ENCODE measurements around the gene CMTM6.

The CMTM6 gene

GRCh38 chr3:32455609-32456428 is 46.8 kb downstream of the CMTM6 start:
- H3K4me1 ChIP-seq (ENCODE audit: control insufficient read depth, insufficient read depth, low read length, poor library complexity, severe bottlenecking), result peaks cover 7% of the 10 kb centered on the region
- peaks cover 54% of the 10 kb centered on the region for H3K36me3 ChIP-seq (ENCODE audit: control insufficient read depth, insufficient read depth, low read length)
- no peak overlapping the region for H3K4me3 ChIP-seq (ENCODE audit: extremely low read depth, insufficient read depth, low read length, poor library complexity, severe bottlenecking)
- H3K27ac ChIP-seq (ENCODE audit: low read depth, low read length, severe bottlenecking), result no peak overlapping the region
- WGBS, 2 experiments (ENCODE audit: insufficient coverage in 2 of 2), result 92 to 95% methylated on average over 11 to 14 of the region's 15 CpGs
- no peaks in the 10 kb centered on the region for H3K9me3 ChIP-seq (ENCODE audit: control insufficient read depth, low read length)

DNA sequence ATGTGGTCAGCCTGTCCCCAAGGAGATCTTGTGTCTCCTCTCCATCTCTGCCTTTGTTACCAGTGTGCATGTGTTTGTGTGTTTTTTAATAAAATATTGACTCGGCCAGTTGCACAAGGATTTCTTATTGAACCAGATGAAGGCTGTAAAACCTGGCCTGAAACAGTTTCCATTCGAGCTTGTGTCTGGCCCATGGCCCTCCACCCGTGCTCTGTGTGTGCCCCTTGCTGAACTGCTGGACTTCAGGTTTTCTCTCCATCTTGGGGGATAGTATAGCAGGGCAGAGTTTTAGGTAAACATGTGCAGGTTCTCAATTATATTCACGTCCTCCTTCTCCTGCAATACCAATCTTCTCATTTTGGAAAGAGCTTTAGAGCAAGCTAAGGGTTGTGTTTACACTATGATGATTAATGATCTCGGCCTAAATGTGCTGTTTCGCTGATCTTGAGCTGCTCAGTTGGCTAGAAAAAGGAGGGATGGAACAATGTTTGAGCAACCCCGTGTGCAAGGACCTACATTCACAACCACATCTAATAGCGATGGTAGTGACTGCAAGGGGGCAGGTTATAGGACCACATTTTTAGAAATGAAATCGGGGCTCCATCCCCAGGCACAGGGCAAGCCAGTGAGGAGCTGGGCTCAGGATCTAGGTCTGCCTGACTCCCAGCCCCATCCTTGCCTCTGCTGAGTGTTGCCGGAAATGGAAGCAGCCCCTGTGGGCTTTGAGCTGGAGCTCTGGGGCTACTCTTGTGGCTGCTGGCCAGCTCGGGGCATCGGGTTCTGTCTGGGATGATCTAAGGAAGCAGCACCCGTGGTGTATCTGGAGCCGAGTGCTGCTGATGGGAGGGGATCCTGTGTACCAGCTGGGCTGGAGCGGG is 47.7 kb downstream of the CMTM6 start:
- H3K4me1 ChIP-seq (ENCODE audit: control insufficient read depth, insufficient read depth, low read length, poor library complexity, severe bottlenecking), result peaks cover 3% of the 10 kb centered on the region
- WGBS, 2 experiments (ENCODE audit: insufficient coverage in 2 of 2), result 88 to 95% methylated on average over 8 to 10 of the region's 15 CpGs

DNA sequence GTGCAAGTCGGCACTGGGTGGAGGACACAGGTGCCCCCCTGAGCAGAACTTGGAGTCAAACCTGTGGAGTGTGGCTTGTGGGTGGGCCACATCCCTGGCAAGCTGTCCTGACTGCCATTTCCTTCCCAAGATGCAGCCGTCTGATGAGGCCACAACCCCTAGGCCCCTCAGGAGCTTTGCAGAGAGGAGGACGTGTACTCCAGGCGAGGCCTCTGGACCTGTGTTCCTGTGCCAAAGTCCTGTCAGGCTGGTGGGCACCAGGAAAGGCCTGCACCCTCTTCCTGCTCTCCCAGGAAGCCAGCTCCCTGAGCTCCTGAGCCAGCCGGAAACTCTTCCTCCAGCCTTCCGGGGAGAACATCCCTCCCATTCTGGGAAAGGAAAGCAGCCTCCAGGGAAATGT is 48.5 kb downstream of the CMTM6 start:
- 95 to 100% methylated on average over 5 to 6 of the region's 6 CpGs for WGBS, 2 experiments (ENCODE audit: insufficient coverage in 2 of 2)
- Histone ChIP-seq H3K36me3 (ENCODE audit: control insufficient read depth, insufficient read depth, low read length) (peaks cover 66% of the 10 kb centered on the region), H3K4me3 (ENCODE audit: extremely low read depth, insufficient read depth, low read length, poor library complexity, severe bottlenecking) (no peak overlapping the region), H3K27ac (ENCODE audit: low read depth, low read length, severe bottlenecking) (no peak overlapping the region), H3K9me3 (ENCODE audit: control insufficient read depth, low read length) (no peaks in the 10 kb centered on the region), H3K4me1 (ENCODE audit: control insufficient read depth, insufficient read depth, low read length, poor library complexity, severe bottlenecking) (no peaks in the 10 kb centered on the region)

More for the DNA sequence above, 47.7 kb downstream of the CMTM6 start:
- Histone ChIP-seq H3K27ac (ENCODE audit: low read depth, low read length, severe bottlenecking) (no peak overlapping the region), H3K36me3 (ENCODE audit: control insufficient read depth, insufficient read depth, low read length) (peaks cover 61% of the 10 kb centered on the region), H3K9me3 (ENCODE audit: control insufficient read depth, low read length) (no peaks in the 10 kb centered on the region), H3K4me3 (ENCODE audit: extremely low read depth, insufficient read depth, low read length, poor library complexity, severe bottlenecking) (no peak overlapping the region)

- Histone ChIP-seq H3K9me3 (ENCODE audit: control insufficient read depth, low read length) (no peaks in the 10 kb centered on the region), H3K36me3 (ENCODE audit: control insufficient read depth, insufficient read depth, low read length) (peaks cover 64% of the 10 kb centered on the region), H3K4me3 (ENCODE audit: extremely low read depth, insufficient read depth, low read length, poor library complexity, severe bottlenecking) (no peak overlapping the region), H3K4me1 (ENCODE audit: control insufficient read depth, insufficient read depth, low read length, poor library complexity, severe bottlenecking) (no peaks in the 10 kb centered on the region), H3K27ac (ENCODE audit: low read depth, low read length, severe bottlenecking) (no peak overlapping the region)
- 93 to 100% methylated on average over 4 of the region's 5 CpGs for WGBS, 2 experiments (ENCODE audit: insufficient coverage in 2 of 2)
Measured at GRCh38 chr3:32453346-32453745, 49.3 kb downstream of the CMTM6 start.

DNA sequence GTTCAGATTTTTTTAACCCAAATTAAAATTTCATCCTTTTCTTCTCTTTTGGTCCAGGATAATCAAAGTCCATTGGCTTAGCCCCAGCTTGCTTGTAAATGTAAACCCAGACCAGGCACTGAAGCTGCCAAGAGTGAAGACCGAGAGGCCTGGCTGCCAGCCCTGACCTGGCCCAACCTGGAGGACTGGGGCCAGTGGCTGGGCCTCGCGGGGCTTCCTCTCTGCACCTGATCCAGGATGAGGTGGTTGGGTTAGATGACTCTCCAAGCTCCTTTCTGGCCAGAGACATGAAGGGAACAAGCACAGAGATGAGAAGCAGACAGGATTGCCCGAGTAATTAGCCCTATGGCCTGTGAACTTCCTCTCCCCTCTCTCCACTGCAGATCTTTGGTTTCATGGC is 50.6 kb downstream of the CMTM6 start:
- Histone ChIP-seq H3K4me3 (ENCODE audit: extremely low read depth, insufficient read depth, low read length, poor library complexity, severe bottlenecking) (no peak overlapping the region), H3K27ac (ENCODE audit: low read depth, low read length, severe bottlenecking) (no peak overlapping the region), H3K4me1 (ENCODE audit: control insufficient read depth, insufficient read depth, low read length, poor library complexity, severe bottlenecking) (peaks cover 4% of the 10 kb centered on the region), H3K36me3 (ENCODE audit: control insufficient read depth, insufficient read depth, low read length) (peaks cover 62% of the 10 kb centered on the region), H3K9me3 (ENCODE audit: control insufficient read depth, low read length) (no peaks in the 10 kb centered on the region)
- WGBS, 2 experiments (ENCODE audit: insufficient coverage in 2 of 2), result 100% methylated on average over 1 to 3 of the region's 4 CpGs

- Histone ChIP-seq H3K27ac (ENCODE audit: low read depth, low read length, severe bottlenecking) (no peak overlapping the region), H3K36me3 (ENCODE audit: control insufficient read depth, insufficient read depth, low read length) (peaks cover 58% of the 10 kb centered on the region), H3K4me1 (ENCODE audit: control insufficient read depth, insufficient read depth, low read length, poor library complexity, severe bottlenecking) (peaks cover 4% of the 10 kb centered on the region), H3K4me3 (ENCODE audit: extremely low read depth, insufficient read depth, low read length, poor library complexity, severe bottlenecking) (no peak overlapping the region), H3K9me3 (ENCODE audit: control insufficient read depth, low read length) (no peaks in the 10 kb centered on the region)
- 91 to 98% methylated on average over 10 of the region's 12 CpGs for WGBS, 2 experiments (ENCODE audit: insufficient coverage in 2 of 2)
Measured at GRCh38 chr3:32450992-32451659, 51.5 kb downstream of the CMTM6 start.

- peaks cover 4% of the 10 kb centered on the region for H3K4me1 ChIP-seq (ENCODE audit: control insufficient read depth, insufficient read depth, low read length, poor library complexity, severe bottlenecking)
- H3K27ac ChIP-seq (ENCODE audit: low read depth, low read length, severe bottlenecking), result no peak overlapping the region
- H3K4me3 ChIP-seq (ENCODE audit: extremely low read depth, insufficient read depth, low read length, poor library complexity, severe bottlenecking), result no peak overlapping the region
- WGBS, 2 experiments (ENCODE audit: insufficient coverage in 2 of 2), result no CpG with 5 or more reads among the region's 2 CpGs
- peaks cover 4% of the 10 kb centered on the region for H3K9me3 ChIP-seq (ENCODE audit: control insufficient read depth, low read length)
- H3K36me3 ChIP-seq (ENCODE audit: control insufficient read depth, insufficient read depth, low read length), result peaks cover 60% of the 10 kb centered on the region
Measured at GRCh38 chr3:32450426-32450825, 52.2 kb downstream of the CMTM6 start.

DNA sequence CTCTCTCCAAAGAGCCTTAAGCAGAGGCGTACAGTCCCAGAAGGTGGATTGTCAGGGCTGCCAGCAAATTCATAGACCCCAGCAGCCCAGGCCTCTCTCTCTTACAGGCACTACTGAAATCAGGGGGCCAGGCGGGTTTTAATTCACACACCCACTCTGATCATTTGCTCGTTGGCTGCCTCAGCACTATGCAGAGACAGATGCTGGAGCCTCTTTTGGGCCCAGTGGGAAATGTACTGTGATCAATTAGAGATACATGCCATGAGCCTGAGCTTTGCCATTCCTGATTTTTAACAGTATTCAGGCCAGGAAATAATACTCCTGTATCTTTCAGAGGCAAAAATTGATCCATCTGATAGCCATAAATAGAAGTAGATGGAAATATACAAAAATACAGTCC is 53.0 kb downstream of the CMTM6 start:
- Histone ChIP-seq H3K4me1 (ENCODE audit: control insufficient read depth, insufficient read depth, low read length, poor library complexity, severe bottlenecking) (peaks cover 4% of the 10 kb centered on the region), H3K9me3 (ENCODE audit: control insufficient read depth, low read length) (peaks cover 4% of the 10 kb centered on the region), H3K36me3 (ENCODE audit: control insufficient read depth, insufficient read depth, low read length) (peaks cover 59% of the 10 kb centered on the region), H3K27ac (ENCODE audit: low read depth, low read length, severe bottlenecking) (no peak overlapping the region), H3K4me3 (ENCODE audit: extremely low read depth, insufficient read depth, low read length, poor library complexity, severe bottlenecking) (no peak overlapping the region)
- 86% methylated on average over 3 of the region's 3 CpGs; no CpG with 5 or more reads in 1 of the 2 experiments for WGBS, 2 experiments (ENCODE audit: insufficient coverage in 2 of 2)

GRCh38 chr3:32448686-32449474 is 53.8 kb downstream of the CMTM6 start:
- Histone ChIP-seq H3K9me3 (ENCODE audit: control insufficient read depth, low read length) (peaks cover 4% of the 10 kb centered on the region), H3K36me3 (ENCODE audit: control insufficient read depth, insufficient read depth, low read length) (peaks cover 54% of the 10 kb centered on the region), H3K27ac (ENCODE audit: low read depth, low read length, severe bottlenecking) (no peak overlapping the region), H3K4me1 (ENCODE audit: control insufficient read depth, insufficient read depth, low read length, poor library complexity, severe bottlenecking) (peaks cover 4% of the 10 kb centered on the region), H3K4me3 (ENCODE audit: extremely low read depth, insufficient read depth, low read length, poor library complexity, severe bottlenecking) (no peak overlapping the region)
- WGBS, 2 experiments (ENCODE audit: insufficient coverage in 2 of 2), result 89 to 93% methylated on average over 13 of the region's 14 CpGs

- Histone ChIP-seq H3K4me1 (ENCODE audit: control insufficient read depth, insufficient read depth, low read length, poor library complexity, severe bottlenecking) (peaks cover 4% of the 10 kb centered on the region), H3K9me3 (ENCODE audit: control insufficient read depth, low read length) (peaks cover 4% of the 10 kb centered on the region), H3K4me3 (ENCODE audit: extremely low read depth, insufficient read depth, low read length, poor library complexity, severe bottlenecking) (no peak overlapping the region), H3K27ac (ENCODE audit: low read depth, low read length, severe bottlenecking) (no peak overlapping the region), H3K36me3 (ENCODE audit: control insufficient read depth, insufficient read depth, low read length) (peaks cover 52% of the 10 kb centered on the region)
- no CpG with 5 or more reads among the region's 1 CpG for WGBS, 2 experiments (ENCODE audit: insufficient coverage in 2 of 2)
Measured at GRCh38 chr3:32447865-32448400, 54.7 kb downstream of the CMTM6 start.
